Neural progenitor cell (in vitro differentiated cells): ENCODE data around the gene RCE1. TPM values are rescaled to one million over a fixed set of nuclear protein-coding genes. Genes with fewer than 3 reads are reported as not detected.

Experiments used
- DNase-seq: peaks from one replicate; pipeline ENCODE4 v3.0.0-alpha.2; 2016; ENCODE audit warnings: low spot score
- H2AFZ ChIP-seq: fragments of 200-600 bp; sonication (generic); replicated peaks from 2 replicates; pipeline ENCODE4 v1.6.1; 2016; ENCODE audit warnings: antibody characterized with exemption
- H3F3A ChIP-seq: fragments of 200-600 bp; sonication (generic); 2 replicates; pipeline ENCODE4 v1.6.1; 2016; ENCODE audit warnings: antibody characterized with exemption, low read depth
- H3K27ac ChIP-seq: fragments of 200-600 bp; sonication (generic); 2 replicates; pipeline ENCODE4 v1.5.1; 2016; ENCODE audit warnings: mild to moderate bottlenecking
- H3K27me3 ChIP-seq: fragments of 200-600 bp; sonication (generic); 2 replicates; pipeline ENCODE4 v1.6.1; 2016; ENCODE audit warnings: mild to moderate bottlenecking, moderate library complexity
- H3K36me3 ChIP-seq: fragments of 200-600 bp; sonication (generic); 2 replicates; pipeline ENCODE4 v1.5.1; 2016
- H3K4me1 ChIP-seq: fragments of 200-600 bp; sonication (generic); 2 replicates; pipeline ENCODE4 v1.6.1; 2016; ENCODE audit warnings: mixed run types
- H3K4me2 ChIP-seq: fragments of 200-600 bp; sonication (generic); 2 replicates; pipeline ENCODE4 v1.6.1; 2016
- H3K4me3 ChIP-seq: fragments of 200-600 bp; sonication (generic); 2 replicates; pipeline ENCODE4 v1.5.1; 2016
- H3K79me2 ChIP-seq: fragments of 200-600 bp; sonication (generic); 2 replicates; pipeline ENCODE4 v1.6.1; 2016; ENCODE audit warnings: low read depth
- H3K9ac ChIP-seq: fragments of 200-600 bp; sonication (generic); 2 replicates; pipeline ENCODE4 v1.6.1; 2016
- H3K9me3 ChIP-seq: fragments of 200-600 bp; sonication (generic); 2 replicates; pipeline ENCODE4 v1.5.1; 2016; ENCODE audit warnings: low read depth
- H4K20me1 ChIP-seq: fragments of 200-600 bp; sonication (generic); 2 replicates; pipeline ENCODE4 v1.6.1; 2016; ENCODE audit warnings: low read depth
- H3K27ac Mint-ChIP-seq: 3 replicates; pipeline ENCODE4 v1.8.0; 2021; ENCODE audit warnings: mixed read lengths
- H3K27me3 Mint-ChIP-seq: 2 replicates; pipeline ENCODE4 v1.8.0; 2022; ENCODE audit warnings: low read depth, mild to moderate bottlenecking, inconsistent platforms, moderate library complexity, mixed read lengths; ENCODE audit not compliant: insufficient read depth
- H3K36me3 Mint-ChIP-seq: 3 replicates; pipeline ENCODE4 v1.8.0; 2021; ENCODE audit warnings: mixed read lengths
- H3K4me1 Mint-ChIP-seq: 3 replicates; pipeline ENCODE4 v1.8.0; 2021; ENCODE audit warnings: mixed read lengths
- H3K4me3 Mint-ChIP-seq: 3 replicates; pipeline ENCODE4 v1.8.0; 2021; ENCODE audit warnings: mild to moderate bottlenecking, moderate library complexity, mixed read lengths
- H3K9me3 Mint-ChIP-seq: 3 replicates; pipeline ENCODE4 v1.8.0; 2020; ENCODE audit warnings: mixed read lengths
- CTCF ChIP-seq: fragments of 200-600 bp; sonication (generic); IDR thresholded peaks from 2 replicates; pipeline ENCODE4 v1.5.1; 2017; ENCODE audit warnings: antibody characterized with exemption, mild to moderate bottlenecking
- EZH2 ChIP-seq: fragments of 200-600 bp; sonication (generic); IDR thresholded peaks from 2 replicates; pipeline ENCODE4 v1.6.1; 2017; ENCODE audit warnings: antibody characterized with exemption, mild to moderate bottlenecking, moderate library complexity
- EZH2phosphoT487 ChIP-seq: fragments of 200-600 bp; sonication (generic); IDR thresholded peaks from 2 replicates; pipeline ENCODE4 v1.6.1; 2017; ENCODE audit warnings: antibody characterized with exemption
- total RNA-seq: library from RNA; depleted of rRNA; stranded (reverse); fragments of >200 nt; gene quantifications from 2 replicates; pipeline ENCODE4 v1.2.3, GENCODE V29; 2015; ENCODE audit warnings: low replicate concordance

Gene RCE1
- total RNA-seq, 1 donor from 2014 or later = 13.7 TPM

- Histone ChIP-seq H2AFZ (no peak overlapping the region), H3K9ac (no peak overlapping the region), H3F3A (no peaks in the 10 kb centered on the region), H3K27me3 (no peaks in the 10 kb centered on the region), H3K4me3 (no peak overlapping the region), H3K79me2 (no peaks in the 10 kb centered on the region), H3K27ac (no peak overlapping the region), H3K4me2 (no peak overlapping the region), H4K20me1 (peaks cover 5% of the 10 kb centered on the region), H3K36me3 (no peaks in the 10 kb centered on the region), H3K9me3 (no peaks in the 10 kb centered on the region), H3K4me1 (peaks cover under 1% of the 10 kb centered on the region)
- no peak for TF ChIP-seq EZH2
- TF ChIP-seq EZH2phosphoT487 = no peak
- no peak for TF ChIP-seq CTCF
- Mint-ChIP-seq H3K9me3 (no peaks in the 10 kb centered on the region), H3K4me1 (peaks cover 2% of the 10 kb centered on the region), H3K36me3 (no peaks in the 10 kb centered on the region), H3K4me3 (no peak overlapping the region), H3K27me3 (peaks cover 8% of the 10 kb centered on the region), H3K27ac (no peak overlapping the region)
- DNase-seq = no peak
Measured at GRCh38 chr11:66862559-66863037, 19.4 kb downstream of the RCE1 start.

GRCh38 chr11:66863428-66864125 is 20.3 kb downstream of the RCE1 start:
- Mint-ChIP-seq H3K9me3 (no peaks in the 10 kb centered on the region), H3K4me3 (no peak overlapping the region), H3K27ac (no peak overlapping the region), H3K4me1 (peaks cover 2% of the 10 kb centered on the region), H3K36me3 (no peaks in the 10 kb centered on the region), H3K27me3 (peaks cover 4% of the 10 kb centered on the region)
- no peaks in the 10 kb centered on the region for H3F3A ChIP-seq
- no peak overlapping the region for H3K4me3 ChIP-seq
- H3K4me1 ChIP-seq = no peaks in the 10 kb centered on the region
- no peak overlapping the region for H3K27ac ChIP-seq
- no peaks in the 10 kb centered on the region for H3K36me3 ChIP-seq
- H3K9ac ChIP-seq = no peak overlapping the region
- H3K79me2 ChIP-seq = no peaks in the 10 kb centered on the region
- H4K20me1 ChIP-seq = no peaks in the 10 kb centered on the region
- H3K27me3 ChIP-seq = no peaks in the 10 kb centered on the region
- no peak for TF ChIP-seq CTCF
- no peak for DNase-seq
- H3K9me3 ChIP-seq = no peaks in the 10 kb centered on the region
- H2AFZ ChIP-seq = no peak overlapping the region
- H3K4me2 ChIP-seq = no peak overlapping the region

GRCh38 chr11:66864172-66864901 is 21.1 kb downstream of the RCE1 start:
- H3K27me3 ChIP-seq = no peaks in the 10 kb centered on the region
- no peaks in the 10 kb centered on the region for H3K9me3 Mint-ChIP-seq
- H3K9me3 ChIP-seq = no peaks in the 10 kb centered on the region
- no peaks in the 10 kb centered on the region for H4K20me1 ChIP-seq
- H3K4me3 Mint-ChIP-seq = peak overlapping the region; percentile 58
- no peaks in the 10 kb centered on the region for H3K36me3 ChIP-seq
- H3K36me3 Mint-ChIP-seq = no peaks in the 10 kb centered on the region
- DNase-seq = no peak
- H3K27ac Mint-ChIP-seq = peak overlapping the region; percentile 90
- no peak overlapping the region for H3K27ac ChIP-seq
- no peak overlapping the region for H2AFZ ChIP-seq
- no peak overlapping the region for H3K4me2 ChIP-seq
- peaks cover 4% of the 10 kb centered on the region for H3K27me3 Mint-ChIP-seq
- peaks cover 7% of the 10 kb centered on the region for H3K4me1 Mint-ChIP-seq
- TF ChIP-seq EZH2 = no peak
- no peak for TF ChIP-seq EZH2phosphoT487
- TF ChIP-seq CTCF = no peak
- no peak overlapping the region for H3K9ac ChIP-seq
- no peaks in the 10 kb centered on the region for H3F3A ChIP-seq
- no peak overlapping the region for H3K4me3 ChIP-seq
- H3K79me2 ChIP-seq = no peaks in the 10 kb centered on the region
- peaks cover 5% of the 10 kb centered on the region for H3K4me1 ChIP-seq
